Measurements from ENCODE around the gene PRTN3.
"Not testable (repeated sequence)": the region's sequence is repeated elsewhere in the genome, so short reads cannot be mapped to it uniquely, and the experiment has no call there.

PRTN3 gene

GRCh38 chr19:873084-873483, 32.3 kb downstream of the PRTN3 start:
- TF ChIP-seq CTCF (conservative IDR thresholded peaks at IDR 0.05): no peak
- TF ChIP-seq ZFX (IDR thresholded peaks at IDR 0.05): no peak
- no peak overlapping the region for H3K27ac ChIP-seq

GRCh38 chr19:873561-874041, 32.8 kb downstream of the PRTN3 start:
- no peak overlapping the region for H3K27ac ChIP-seq
- TF ChIP-seq CTCF (conservative IDR thresholded peaks at IDR 0.05) (no peak), ZFX (IDR thresholded peaks at IDR 0.05) (no peak)

GRCh38 chr19:875265-875879, 34.6 kb downstream of the PRTN3 start:
- H3K27ac ChIP-seq: no peak overlapping the region
- TF ChIP-seq CTCF (conservative IDR thresholded peaks at IDR 0.05): no peak

GRCh38 chr19:876089-876488, 35.3 kb downstream of the PRTN3 start:
- no peak overlapping the region for H3K27ac ChIP-seq
- no peak for TF ChIP-seq CTCF (conservative IDR thresholded peaks at IDR 0.05)
- no peak for TF ChIP-seq ZFX (IDR thresholded peaks at IDR 0.05)

- TF ChIP-seq CTCF (conservative IDR thresholded peaks at IDR 0.05): no peak
- no peak for TF ChIP-seq ZFX (IDR thresholded peaks at IDR 0.05)
These were observed 36.0 kb downstream of the PRTN3 start for GRCh38 chr19:876780-877314.

GRCh38 chr19:877992-878660, 37.3 kb downstream of the PRTN3 start:
- H3K27ac ChIP-seq: not testable (repeated sequence)

More at GRCh38 chr19:876780-877314, 36.0 kb downstream of the PRTN3 start:
- H3K27ac ChIP-seq: no peak overlapping the region

GRCh38 chr19:878751-879561, 38.2 kb downstream of the PRTN3 start:
- not testable (repeated sequence) for H3K27ac ChIP-seq

Measured in C4-2B (cell line).